ENCODE measurements around the gene DSPP. TPM values are rescaled to one million over a fixed set of nuclear protein-coding genes. Genes with fewer than 3 reads are reported as not detected.

The DSPP gene
- total RNA-seq, 4 donors from 2014 or later, result 0.09 TPM; not detected in 3

GRCh38 chr4:87579478-87579877 is 28.9 kb upstream of the DSPP start:
- H3K9me3 ChIP-seq, result no peaks in the 10 kb centered on the region
- no peak for DNase-seq
- TF ChIP-seq, protein P1, sequence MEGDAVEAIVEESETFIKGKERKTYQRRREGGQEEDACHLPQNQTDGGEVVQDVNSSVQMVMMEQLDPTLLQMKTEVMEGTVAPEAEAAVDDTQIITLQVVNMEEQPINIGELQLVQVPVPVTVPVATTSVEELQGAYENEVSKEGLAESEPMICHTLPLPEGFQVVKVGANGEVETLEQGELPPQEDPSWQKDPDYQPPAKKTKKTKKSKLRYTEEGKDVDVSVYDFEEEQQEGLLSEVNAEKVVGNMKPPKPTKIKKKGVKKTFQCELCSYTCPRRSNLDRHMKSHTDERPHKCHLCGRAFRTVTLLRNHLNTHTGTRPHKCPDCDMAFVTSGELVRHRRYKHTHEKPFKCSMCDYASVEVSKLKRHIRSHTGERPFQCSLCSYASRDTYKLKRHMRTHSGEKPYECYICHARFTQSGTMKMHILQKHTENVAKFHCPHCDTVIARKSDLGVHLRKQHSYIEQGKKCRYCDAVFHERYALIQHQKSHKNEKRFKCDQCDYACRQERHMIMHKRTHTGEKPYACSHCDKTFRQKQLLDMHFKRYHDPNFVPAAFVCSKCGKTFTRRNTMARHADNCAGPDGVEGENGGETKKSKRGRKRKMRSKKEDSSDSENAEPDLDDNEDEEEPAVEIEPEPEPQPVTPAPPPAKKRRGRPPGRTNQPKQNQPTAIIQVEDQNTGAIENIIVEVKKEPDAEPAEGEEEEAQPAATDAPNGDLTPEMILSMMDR (IDR thresholded peaks at IDR 0.05), result no peak
- no peak for TF ChIP-seq POLR2A (IDR thresholded peaks at IDR 0.05)
- intact Hi-C loops (cut with DNase I), result no loop called here
- no peaks in the 10 kb centered on the region for H3K27me3 ChIP-seq
- WGBS, 2 donors, result 41 to 43% methylated on average over 2 of the region's 2 CpGs
- no peaks in the 10 kb centered on the region for H3K36me3 ChIP-seq
- H3K4me1 ChIP-seq, result no peaks in the 10 kb centered on the region
- H3K27ac ChIP-seq, result no peak overlapping the region
- no peak overlapping the region for H3K4me3 ChIP-seq

DNA sequence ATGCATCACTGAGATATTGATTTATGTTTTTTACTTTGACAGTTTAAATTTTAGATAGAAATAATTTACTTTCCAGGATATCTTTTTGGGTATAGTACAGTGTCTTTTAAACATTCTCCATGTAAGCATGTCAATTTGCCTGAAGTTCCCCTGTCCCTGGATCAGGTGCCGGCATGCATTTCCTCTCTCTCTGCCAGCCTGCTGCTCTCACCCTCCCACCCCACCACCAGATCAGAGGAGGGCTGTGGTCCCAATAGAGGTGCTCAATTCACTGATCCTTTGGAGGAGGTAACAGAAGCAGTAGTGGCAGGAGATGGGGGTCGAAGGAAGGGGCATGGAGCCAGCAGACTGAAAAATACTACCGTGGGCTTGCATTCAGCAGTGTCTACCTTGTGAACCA is 28.3 kb upstream of the DSPP start:
- intact Hi-C loops (cut with DNase I), result no loop called here
- no peaks in the 10 kb centered on the region for H3K4me1 ChIP-seq
- no peaks in the 10 kb centered on the region for H3K9me3 ChIP-seq
- TF ChIP-seq, protein P1 (IDR thresholded peaks at IDR 0.05), result no peak
- no peak for TF ChIP-seq POLR2A (IDR thresholded peaks at IDR 0.05)
- H3K27me3 ChIP-seq, result no peaks in the 10 kb centered on the region
- 63 to 64% methylated on average over 3 of the region's 3 CpGs for WGBS, 2 donors
- no peaks in the 10 kb centered on the region for H3K36me3 ChIP-seq
- no peak for DNase-seq
- no peak overlapping the region for H3K27ac ChIP-seq
- H3K4me3 ChIP-seq, result no peak overlapping the region

DNA sequence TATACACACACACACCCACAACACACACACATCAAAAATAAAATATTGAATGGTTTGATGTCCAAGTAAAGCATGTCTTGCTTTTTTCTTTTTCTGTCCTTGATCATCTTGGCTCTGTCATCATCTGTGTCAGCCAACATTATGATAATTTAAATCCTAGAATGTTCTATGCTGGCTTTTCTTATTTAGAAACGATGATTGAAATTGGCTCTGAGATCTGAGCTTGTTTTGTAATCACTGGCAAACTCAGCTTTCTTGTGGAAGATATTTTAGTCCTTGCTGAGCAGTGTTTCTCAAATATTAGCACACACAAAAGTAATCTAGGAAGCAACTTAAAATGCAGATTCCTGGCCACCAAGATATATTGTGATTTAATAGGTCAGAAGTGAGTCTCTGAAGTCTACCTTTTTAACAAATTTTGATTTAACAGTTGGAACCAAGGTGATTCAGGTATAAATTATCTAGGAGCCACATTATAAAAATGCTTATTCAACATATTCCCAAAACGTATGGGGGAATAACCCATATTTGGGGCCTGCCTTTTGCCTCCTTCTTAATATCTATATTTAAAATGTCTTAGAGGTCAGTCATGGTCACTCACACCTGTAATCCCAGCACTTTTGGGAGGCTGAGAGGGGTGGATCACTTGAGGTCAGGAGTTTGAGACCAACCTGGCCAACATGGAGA is 24.0 kb upstream of the DSPP start:
- 52 to 61% methylated on average over 2 of the region's 2 CpGs for WGBS, 2 donors
- Histone ChIP-seq H3K9me3 (no peaks in the 10 kb centered on the region), H3K4me1 (no peaks in the 10 kb centered on the region), H3K27me3 (no peaks in the 10 kb centered on the region), H3K27ac (no peak overlapping the region), H3K36me3 (no peaks in the 10 kb centered on the region), H3K4me3 (no peak overlapping the region)
- intact Hi-C loops (cut with DNase I), result no loop called here
- DNase-seq, result no peak
- TF ChIP-seq, protein P1 (IDR thresholded peaks at IDR 0.05), result no peak
- no peak for TF ChIP-seq POLR2A (IDR thresholded peaks at IDR 0.05)

DNA sequence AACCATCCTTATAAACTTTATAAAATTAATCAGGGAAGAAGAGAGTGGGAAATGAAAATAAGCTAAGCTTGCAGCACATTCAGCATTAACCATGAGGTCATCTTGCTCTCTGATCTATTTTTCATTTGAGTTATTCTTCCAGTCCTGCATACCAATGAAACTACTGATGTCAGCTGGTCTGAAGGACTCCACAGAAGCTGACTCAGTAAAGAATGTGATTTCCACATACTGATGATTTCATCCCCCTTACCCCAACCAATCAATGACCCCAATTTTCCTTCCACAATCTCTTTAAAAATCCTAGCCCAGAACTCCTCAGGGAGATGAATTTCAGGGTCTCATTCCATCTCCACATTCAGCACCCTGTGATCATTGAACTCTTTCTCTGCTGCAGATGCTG is 18.8 kb upstream of the DSPP start:
- Histone ChIP-seq H3K4me1 (no peaks in the 10 kb centered on the region), H3K27ac (peak overlapping the region in 1 of 4 donors; percentile 16), H3K36me3 (no peaks in the 10 kb centered on the region), H3K4me3 (no peak overlapping the region), H3K27me3 (no peaks in the 10 kb centered on the region), H3K9me3 (no peaks in the 10 kb centered on the region)
- no peak for DNase-seq
- TF ChIP-seq, protein P1 (IDR thresholded peaks at IDR 0.05), result no peak
- no peak for TF ChIP-seq POLR2A (IDR thresholded peaks at IDR 0.05)
- intact Hi-C loops (cut with DNase I), result no loop called here

DNA sequence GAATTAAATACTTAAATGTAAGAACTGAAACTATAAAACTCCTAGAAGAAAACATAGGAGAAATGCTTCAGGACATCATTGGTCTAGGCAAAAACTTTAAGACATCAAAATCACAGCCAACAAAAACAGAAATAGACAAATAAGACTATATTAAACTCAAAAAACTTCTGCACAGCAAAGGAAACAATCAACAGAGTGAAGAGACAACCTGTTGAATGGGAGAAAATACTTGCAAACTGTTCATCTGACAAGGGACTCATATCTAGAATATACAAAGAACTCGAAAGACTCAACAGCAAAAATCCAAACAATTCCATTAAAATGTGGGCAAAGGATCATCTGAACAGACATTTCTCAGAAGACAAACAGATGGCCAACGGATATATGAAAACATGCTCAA is 16.2 kb upstream of the DSPP start:
- intact Hi-C loops (cut with DNase I), result no loop called here
- no peak for TF ChIP-seq POLR2A (IDR thresholded peaks at IDR 0.05)
- TF ChIP-seq, protein P1 (IDR thresholded peaks at IDR 0.05), result no peak
- Histone ChIP-seq H3K36me3 (no peaks in the 10 kb centered on the region), H3K4me1 (no peaks in the 10 kb centered on the region), H3K4me3 (no peak overlapping the region), H3K27me3 (no peaks in the 10 kb centered on the region), H3K27ac (no peak overlapping the region), H3K9me3 (no peaks in the 10 kb centered on the region)
- 63 to 84% methylated on average over 2 of the region's 2 CpGs for WGBS, 2 donors
- DNase-seq, result no peak

All from esophagus squamous epithelium (tissue), 5 donors.